Esophagus squamous epithelium (tissue), 5 donors: ENCODE results near the gene SAPCD1. TPM values are rescaled to one million over a fixed set of nuclear protein-coding genes. Genes with fewer than 3 reads are reported as not detected.

Source experiments
- DNase-seq: peaks from one replicate; lab custom pipeline; 2025; lab: John Stamatoyannopoulos, UW
- H3K27ac ChIP-seq, 4 donors: fragments of 200-600 bp; sonication (generic); one replicate each; pipeline ENCODE4 v1.5.1; 2016 to 2019; ENCODE audit warnings: mild to moderate bottlenecking in 1 of 4
- H3K27me3 ChIP-seq, 4 donors: fragments of 200-600 bp; sonication (generic); 1 replicate in 3 of 4; 2 replicates in 1 of 4; pipeline versions ENCODE4 v1.5.1 to v1.6.0; 2017 to 2021; ENCODE audit warnings: antibody characterized with exemption in 1 of 4
- H3K36me3 ChIP-seq, 3 donors: fragments of 200-600 bp; sonication (generic); one replicate each; pipeline ENCODE4 v1.5.1; 2016 to 2019
- H3K4me1 ChIP-seq, 3 donors: fragments of 200-600 bp; sonication (generic); one replicate each; pipeline ENCODE4 v1.5.1; 2017 to 2019
- H3K4me3 ChIP-seq, 4 donors: fragments of 200-600 bp; sonication (generic); 1 replicate in 3 of 4; 2 replicates in 1 of 4; pipeline ENCODE4 v1.5.1; 2016 to 2019; ENCODE audit warnings: mild to moderate bottlenecking in 2 of 4, moderate library complexity in 1 of 4
- H3K9me3 ChIP-seq, 3 donors: fragments of 200-600 bp; sonication (generic); one replicate each; pipeline ENCODE4 v1.5.1; 2016 to 2019
- CTCF ChIP-seq, 6 experiments: fragments of 450-650 bp in 4 of 6; fragments of 200-600 bp in 2 of 6; sonication (generic) in 2 of 6; IDR thresholded peaks; one replicate each; pipeline ENCODE4 v1.5.1; 2016 to 2019; ENCODE audit warnings: antibody characterized with exemption in 6 of 6, mild to moderate bottlenecking in 4 of 6, moderate library complexity in 4 of 6
- POLR2A ChIP-seq, 4 donors: fragments of 450-650 bp; IDR thresholded peaks; one replicate each; pipeline ENCODE4 v1.6.1; 2017; ENCODE audit warnings: antibody characterized with exemption in 4 of 4, mild to moderate bottlenecking in 4 of 4, moderate library complexity in 3 of 4
- WGBS, 2 donors: methylation state at CpG; one replicate each; pipeline ENCODE4 v1.1.5; 2018; 5-methylcytosine and 5-hydroxymethylcytosine counted together
- intact Hi-C: fragments of 100-400 bp; cut with DNase I; formaldehyde crosslinking; loops from one replicate; pipeline ENCODE4 v1.15.0; 2022
- total RNA-seq, 4 donors: library from RNA; depleted of rRNA; stranded (reverse); fragments of >200 nt; gene quantifications; one replicate each; pipeline ENCODE4 v1.1.0, GENCODE V29; 2016
- donor health status: DM: yes; HTN: yes; CAD: no.

The SAPCD1 gene
- total RNA-seq, 4 donors from 2014 or later: 0.45 to 2.9 (median 1.1) TPM

- H3K9me3 ChIP-seq: no peaks in the 10 kb centered on the region
- intact Hi-C loops: no loop called here
- H3K27ac ChIP-seq: peak overlapping the region; percentile 45 to 73 (median 64)
- H3K4me1 ChIP-seq: peaks cover 13 to 32% (median 14%) of the 10 kb centered on the region in 3 donors
- no peaks in the 10 kb centered on the region for H3K27me3 ChIP-seq
- TF ChIP-seq POLR2A (IDR thresholded peaks at IDR 0.05): no peak
- no peak for TF ChIP-seq CTCF (IDR thresholded peaks at IDR 0.05)
- H3K4me3 ChIP-seq: no peak overlapping the region
- DNase-seq: no peak
- H3K36me3 ChIP-seq: peaks cover 13 to 50% (median 26%) of the 10 kb centered on the region in 3 donors
- 89% methylated on average over 4 to 5 of the region's 5 CpGs for WGBS, 2 donors
These were observed 15.2 kb downstream of the SAPCD1 start for GRCh38 chr6:31777667-31778050.

DNA sequence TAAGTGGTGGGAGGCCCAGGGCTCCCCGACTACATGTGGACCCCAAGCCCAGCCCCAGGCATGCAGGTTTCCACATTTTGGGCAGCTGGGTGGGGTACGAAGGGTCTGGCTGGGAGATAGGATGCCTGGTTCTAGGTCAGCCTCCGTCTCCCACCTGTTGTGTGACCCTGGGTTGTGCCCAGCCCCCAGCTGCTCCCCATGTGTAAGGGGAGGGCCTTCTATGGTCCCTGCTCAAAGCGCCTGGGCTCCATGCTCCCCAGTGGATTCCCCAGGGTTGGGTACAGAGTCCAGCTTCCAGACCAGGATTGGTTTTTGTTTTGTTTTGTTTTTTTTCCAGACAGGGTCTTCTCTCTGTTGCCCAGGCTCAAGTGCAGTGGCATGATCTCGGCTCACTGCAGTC is 15.7 kb downstream of the SAPCD1 start:
- H3K4me1 ChIP-seq: peaks cover 13 to 32% (median 14%) of the 10 kb centered on the region in 3 donors
- H3K27me3 ChIP-seq: no peaks in the 10 kb centered on the region
- intact Hi-C loops: no loop called here
- peaks cover 13 to 55% (median 26%) of the 10 kb centered on the region in 3 donors for H3K36me3 ChIP-seq
- H3K9me3 ChIP-seq: no peaks in the 10 kb centered on the region
- peak overlapping the region in 1 of 4 donors; percentile 65 for H3K27ac ChIP-seq
- 86 to 96% methylated on average over 2 to 3 of the region's 5 CpGs for WGBS, 2 donors
- no peak for TF ChIP-seq POLR2A (IDR thresholded peaks at IDR 0.05)
- H3K4me3 ChIP-seq: no peak overlapping the region
- no peak for DNase-seq

GRCh38 chr6:31778999-31779885 is 16.8 kb downstream of the SAPCD1 start:
- no peaks in the 10 kb centered on the region for H3K27me3 ChIP-seq
- peaks cover 13 to 32% (median 14%) of the 10 kb centered on the region in 3 donors for H3K4me1 ChIP-seq
- TF ChIP-seq POLR2A (IDR thresholded peaks at IDR 0.05): no peak
- TF ChIP-seq CTCF (IDR thresholded peaks at IDR 0.05): no peak
- intact Hi-C loops: no loop called here
- no peak for DNase-seq
- H3K36me3 ChIP-seq: peaks cover 17 to 66% (median 29%) of the 10 kb centered on the region in 3 donors
- 80 to 100% methylated on average over 1 of the region's 43 CpGs for WGBS, 2 donors
- H3K4me3 ChIP-seq: no peak overlapping the region
- H3K27ac ChIP-seq: no peak overlapping the region
- no peaks in the 10 kb centered on the region for H3K9me3 ChIP-seq

DNA sequence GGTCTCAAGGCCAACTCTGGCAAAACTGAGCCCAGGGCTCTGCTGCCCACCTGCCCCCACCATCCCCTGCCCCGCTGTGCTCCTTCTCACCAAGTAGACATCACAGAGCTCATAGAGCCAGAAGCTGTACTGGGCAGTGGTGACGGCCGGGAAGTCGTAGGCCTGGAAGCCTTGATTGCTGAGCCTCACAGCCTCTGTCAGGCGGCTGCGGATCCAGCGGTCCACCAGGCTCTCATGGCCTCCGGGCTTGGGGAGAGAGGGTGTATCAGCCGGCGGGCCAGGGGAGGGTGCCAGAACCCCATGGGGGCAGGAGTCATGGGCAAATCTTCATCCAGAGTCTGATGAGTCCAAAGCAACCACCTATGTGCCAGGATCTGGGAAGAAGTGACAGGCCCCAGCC is 17.5 kb downstream of the SAPCD1 start:
- intact Hi-C loops: no loop called here
- DNase-seq: no peak
- Histone ChIP-seq H3K27ac (no peak overlapping the region), H3K4me3 (no peak overlapping the region), H3K9me3 (no peaks in the 10 kb centered on the region), H3K4me1 (peaks cover 13 to 29% (median 14%) of the 10 kb centered on the region in 3 donors), H3K27me3 (no peaks in the 10 kb centered on the region), H3K36me3 (peaks cover 24 to 72% (median 35%) of the 10 kb centered on the region in 3 donors)
- 83% methylated on average over 5 of the region's 10 CpGs; no CpG with 5 or more reads in 1 of the 2 donors for WGBS, 2 donors
- TF ChIP-seq CTCF (IDR thresholded peaks at IDR 0.05): no peak
- no peak for TF ChIP-seq POLR2A (IDR thresholded peaks at IDR 0.05)

DNA sequence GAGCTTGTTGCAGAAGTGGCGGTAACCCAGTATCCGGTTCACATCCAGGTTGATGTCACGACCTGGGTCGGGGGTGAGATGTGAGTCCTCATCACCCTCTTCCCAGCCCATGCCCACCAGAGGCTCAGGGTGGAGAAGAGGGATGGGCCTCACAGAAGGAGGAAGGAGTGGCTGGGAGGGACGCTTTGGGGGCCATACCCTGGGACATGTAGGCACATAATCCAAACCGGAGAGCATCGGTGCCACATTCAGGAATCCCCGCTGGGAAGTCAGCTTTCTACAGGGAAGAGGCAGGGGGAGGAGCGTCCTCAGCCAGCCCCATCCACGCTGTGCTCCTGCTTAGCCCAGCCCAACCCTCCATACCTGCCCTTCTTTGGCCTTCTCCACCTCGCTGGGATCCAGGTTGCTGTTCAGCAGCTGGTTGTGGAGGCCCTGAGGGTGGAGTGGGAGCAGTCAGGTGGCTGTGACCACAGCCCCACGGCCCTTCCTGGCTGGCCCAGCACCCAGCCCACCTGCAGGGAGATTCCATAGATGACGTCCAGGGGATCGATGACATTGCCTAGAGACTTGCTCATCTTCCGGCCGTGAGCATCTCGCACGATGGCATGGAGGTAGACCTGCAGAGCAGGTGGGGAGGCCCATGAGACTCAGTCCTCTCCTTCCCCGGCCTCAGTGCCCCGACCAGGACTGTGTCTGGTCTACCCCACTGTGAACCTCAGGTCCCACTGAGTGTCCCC is 18.2 kb downstream of the SAPCD1 start:
- DNase-seq: no peak
- 84 to 97% methylated on average over 7 to 16 of the region's 20 CpGs for WGBS, 2 donors
- peaks cover 13 to 21% (median 14%) of the 10 kb centered on the region in 3 donors for H3K4me1 ChIP-seq
- intact Hi-C loops: no loop called here
- TF ChIP-seq CTCF (IDR thresholded peaks at IDR 0.05): no peak
- no peak for TF ChIP-seq POLR2A (IDR thresholded peaks at IDR 0.05)
- peaks cover 31 to 80% (median 43%) of the 10 kb centered on the region in 3 donors for H3K36me3 ChIP-seq
- H3K27me3 ChIP-seq: no peaks in the 10 kb centered on the region
- no peak overlapping the region for H3K4me3 ChIP-seq
- H3K9me3 ChIP-seq: no peaks in the 10 kb centered on the region
- no peak overlapping the region for H3K27ac ChIP-seq
